Type B pancreatic cell (in vitro differentiated cells): ENCODE data around the gene CYFIP1. TPM values are rescaled to one million over a fixed set of nuclear protein-coding genes. Genes with fewer than 3 reads are reported as not detected.

Experiments
- DNase-seq: peaks from one replicate; pipeline ENCODE4 v3.0.0; 2021; ENCODE audit warnings: mixed read lengths; ENCODE audit not compliant: unreplicated experiment; ENCODE audit errors: extremely low spot score
- H3K27ac Mint-ChIP-seq: 2 replicates; pipeline ENCODE4 v1.8.0; 2021; ENCODE audit warnings: mild to moderate bottlenecking, mixed read lengths
- H3K27me3 Mint-ChIP-seq: 2 replicates; pipeline ENCODE4 v1.8.0; 2021; ENCODE audit warnings: mixed read lengths
- H3K36me3 Mint-ChIP-seq: 2 replicates; pipeline ENCODE4 v1.8.0; 2021; ENCODE audit warnings: mixed read lengths
- H3K4me1 Mint-ChIP-seq: one replicate; pipeline ENCODE4 v1.8.0; 2021; ENCODE audit warnings: mixed read lengths; ENCODE audit not compliant: unreplicated experiment
- H3K4me3 Mint-ChIP-seq: 2 replicates; pipeline ENCODE4 v1.8.0; 2021; ENCODE audit warnings: mild to moderate bottlenecking, mixed read lengths
- H3K9me3 Mint-ChIP-seq: 2 replicates; pipeline ENCODE4 v1.8.0; 2021; ENCODE audit warnings: mixed read lengths
- CTCF ChIP-seq: fragments of 200-600 bp; sonication (generic); conservative IDR thresholded peaks from 2 replicates; pipeline ENCODE4 v1.5.0; 2021; ENCODE audit warnings: antibody characterized with exemption, mild to moderate bottlenecking
- total RNA-seq: library from RNA; stranded (reverse); gene quantifications from 2 replicates; pipeline ENCODE4 v1.2.1, GENCODE V29; 2021; ENCODE audit warnings: low replicate concordance

The CYFIP1 gene
- total RNA-seq, 1 donor from 2014 or later = 108 TPM

- TF ChIP-seq CTCF = no peak
- Mint-ChIP-seq H3K4me1 (no peaks in the 10 kb centered on the region), H3K27ac (no peak overlapping the region), H3K4me3 (no peak overlapping the region), H3K36me3 (peaks cover 46% of the 10 kb centered on the region), H3K27me3 (no peaks in the 10 kb centered on the region), H3K9me3 (no peaks in the 10 kb centered on the region)
- DNase-seq = no peak
These were observed 111.7 kb downstream of the CYFIP1 start for GRCh38 chr15:22868495-22868894.

- no peak for DNase-seq
- H3K27ac Mint-ChIP-seq = no peak overlapping the region
- H3K9me3 Mint-ChIP-seq = no peaks in the 10 kb centered on the region
- no peaks in the 10 kb centered on the region for H3K4me1 Mint-ChIP-seq
- TF ChIP-seq CTCF = no peak
- H3K4me3 Mint-ChIP-seq = no peak overlapping the region
- no peaks in the 10 kb centered on the region for H3K27me3 Mint-ChIP-seq
- H3K36me3 Mint-ChIP-seq = peaks cover 40% of the 10 kb centered on the region
These were observed 112.3 kb downstream of the CYFIP1 start for GRCh38 chr15:22867886-22868285.

GRCh38 chr15:22866079-22866478, 114.1 kb downstream of the CYFIP1 start:
- no peak for TF ChIP-seq CTCF
- peaks cover 35% of the 10 kb centered on the region for H3K36me3 Mint-ChIP-seq

GRCh38 chr15:22863356-22863755, 116.8 kb downstream of the CYFIP1 start:
- Mint-ChIP-seq H3K27me3 (no peaks in the 10 kb centered on the region), H3K9me3 (no peaks in the 10 kb centered on the region), H3K36me3 (peaks cover 37% of the 10 kb centered on the region), H3K4me1 (no peaks in the 10 kb centered on the region), H3K27ac (no peak overlapping the region), H3K4me3 (no peak overlapping the region)
- DNase-seq = no peak
- TF ChIP-seq CTCF = no peak

More at GRCh38 chr15:22866079-22866478, 114.1 kb downstream of the CYFIP1 start:
- H3K9me3 Mint-ChIP-seq = no peaks in the 10 kb centered on the region
- no peaks in the 10 kb centered on the region for H3K4me1 Mint-ChIP-seq
- DNase-seq = no peak
- H3K27ac Mint-ChIP-seq = no peak overlapping the region
- no peak overlapping the region for H3K4me3 Mint-ChIP-seq
- no peaks in the 10 kb centered on the region for H3K27me3 Mint-ChIP-seq

GRCh38 chr15:22861161-22861560, 119.0 kb downstream of the CYFIP1 start:
- no peaks in the 10 kb centered on the region for H3K27me3 Mint-ChIP-seq
- no peaks in the 10 kb centered on the region for H3K9me3 Mint-ChIP-seq
- H3K27ac Mint-ChIP-seq = no peak overlapping the region
- H3K4me1 Mint-ChIP-seq = no peaks in the 10 kb centered on the region
- peaks cover 45% of the 10 kb centered on the region for H3K36me3 Mint-ChIP-seq
- no peak for DNase-seq
- TF ChIP-seq CTCF = no peak
- H3K4me3 Mint-ChIP-seq = no peak overlapping the region

GRCh38 chr15:22856659-22857058, 123.5 kb downstream of the CYFIP1 start:
- TF ChIP-seq CTCF = no peak
- DNase-seq = no peak
- no peaks in the 10 kb centered on the region for H3K27me3 Mint-ChIP-seq
- no peak overlapping the region for H3K4me3 Mint-ChIP-seq
- H3K36me3 Mint-ChIP-seq = peaks cover 40% of the 10 kb centered on the region
- H3K4me1 Mint-ChIP-seq = no peaks in the 10 kb centered on the region
- H3K27ac Mint-ChIP-seq = no peak overlapping the region
- H3K9me3 Mint-ChIP-seq = no peaks in the 10 kb centered on the region
